Activated CD4-positive, alpha-beta memory T cell treated with anti-CD3 and anti-CD28 coated beads, Interleukin-2, amount 10 ng/mL, durations not matched to agents 7 days and 5 days (primary cell): ENCODE data around the gene TMEM145. TPM values are rescaled to one million over a fixed set of nuclear protein-coding genes. Genes with fewer than 3 reads are reported as not detected.
"Not testable (repeated sequence)": the region's sequence is repeated elsewhere in the genome, so short reads cannot be mapped to it uniquely, and the experiment has no call there.

Experiments used
- CTCF ChIA-PET: fragments of 350-600 bp; sonication (Branson Sonifier 250); formaldehyde crosslinking; loops from one replicate; lab custom pipeline; 2021; ENCODE audit warnings: antibody characterized with exemption, inconsistent platforms; lab: Charles Lee
- POLR2A ChIA-PET: fragments of 350-600 bp; sonication (Branson Sonifier 250); formaldehyde crosslinking; loops from one replicate; lab custom pipeline; 2021; ENCODE audit warnings: antibody characterized with exemption; lab: Charles Lee
- DNase-seq: peaks from one replicate; pipeline ENCODE4 v3.0.0-alpha.2; 2020
- H3K27ac Mint-ChIP-seq: one replicate; pipeline ENCODE4 v1.8.0; 2021; ENCODE audit warnings: mild to moderate bottlenecking, mixed read lengths
- H3K27me3 Mint-ChIP-seq: one replicate; pipeline ENCODE4 v1.8.0; 2021; ENCODE audit warnings: mixed read lengths
- H3K36me3 Mint-ChIP-seq: one replicate; pipeline ENCODE4 v1.8.0; 2021; ENCODE audit warnings: low read depth, mixed read lengths
- H3K4me1 Mint-ChIP-seq: one replicate; pipeline ENCODE4 v1.8.0; 2021; ENCODE audit warnings: mixed read lengths
- H3K4me3 Mint-ChIP-seq: one replicate; pipeline ENCODE4 v1.8.0; 2021; ENCODE audit warnings: mild to moderate bottlenecking, mixed read lengths
- H3K9me3 Mint-ChIP-seq: one replicate; pipeline ENCODE4 v1.8.0; 2021; ENCODE audit warnings: mixed read lengths
- total RNA-seq, 2 experiments: library from RNA; stranded (reverse); gene quantifications; one replicate each; pipeline ENCODE4 v1.2.3, GENCODE V29; 2021

The TMEM145 gene
- total RNA-seq, result under 1 TPM in 1 of 2 experiments, not detected in 1; 0.23 TPM

DNA sequence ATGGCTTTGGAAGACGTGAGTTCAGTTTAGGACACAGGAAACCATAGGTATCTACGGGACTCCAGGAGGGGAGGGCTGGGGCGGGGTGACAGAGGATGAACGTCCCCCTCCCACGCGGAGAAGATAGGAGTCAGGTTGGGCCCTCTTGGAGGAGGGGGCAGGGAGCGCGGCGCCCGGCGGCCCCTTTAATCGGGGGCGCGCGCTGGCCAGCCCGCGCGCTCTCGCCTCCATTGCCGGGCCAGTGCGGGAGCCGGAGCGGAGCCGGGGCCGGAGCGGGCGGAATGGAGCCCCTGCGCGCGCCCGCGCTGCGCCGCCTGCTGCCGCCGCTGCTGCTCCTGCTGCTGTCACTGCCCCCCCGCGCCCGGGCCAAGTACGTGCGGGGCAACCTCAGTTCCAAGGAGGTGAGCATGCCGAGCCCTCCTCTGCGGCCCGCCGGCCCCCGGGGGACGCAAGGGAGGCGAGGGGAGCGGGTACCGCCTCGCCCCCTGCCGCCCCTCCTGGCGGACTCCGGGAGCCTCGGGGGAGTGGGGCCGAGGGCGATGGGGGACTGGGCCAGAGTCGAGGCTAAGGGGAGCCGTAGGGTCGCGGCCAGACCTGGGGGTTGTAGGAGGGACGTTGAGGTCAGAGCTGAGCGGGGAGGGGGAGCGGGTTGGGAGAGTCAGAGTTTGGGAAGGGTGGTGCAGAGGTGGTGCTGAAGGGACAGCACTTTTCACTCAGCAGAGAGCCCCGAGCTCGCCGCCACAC is at the start of gene TMEM145:
Gene TMEM145, plus strand, starts transcription at position 214 of the 744 bp plus-strand sequence. Its CDS starts 68 bp downstream, at position 282.
- H3K27ac Mint-ChIP-seq, result no peak within 1 kb of the TSS
- no peaks in the 10 kb centered on the region for H3K9me3 Mint-ChIP-seq
- POLR2A ChIA-PET, result no interaction called here
- H3K4me3 Mint-ChIP-seq, result peak within 1 kb of the TSS; percentile 32
- peaks cover 22% of the 10 kb centered on the region for H3K4me1 Mint-ChIP-seq
- no peaks in the 10 kb centered on the region for H3K36me3 Mint-ChIP-seq
- peak; percentile 51 for DNase-seq
- CTCF ChIA-PET, result no interaction called here
- peaks cover 37% of the 10 kb centered on the region for H3K27me3 Mint-ChIP-seq

DNA sequence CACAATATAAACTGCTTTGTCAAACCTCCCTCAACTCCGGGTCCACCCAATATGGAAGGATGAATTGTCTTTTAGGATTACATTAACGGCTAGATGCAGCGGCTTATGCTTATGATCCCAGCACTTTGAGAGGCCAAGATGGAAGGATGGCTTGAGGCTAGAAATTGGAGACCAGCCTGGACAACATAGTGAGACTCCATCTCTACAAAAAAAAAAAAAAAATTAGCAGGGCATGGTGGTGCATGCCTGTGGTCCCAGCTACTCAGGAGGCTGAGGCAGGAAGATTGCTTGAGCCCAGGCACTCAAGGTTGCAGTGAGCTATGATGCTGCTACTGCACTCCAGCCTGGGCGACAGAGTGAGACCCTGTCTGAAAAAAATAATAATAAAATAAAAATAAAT is 47.0 kb upstream of the TMEM145 start:
- not testable (repeated sequence) for H3K4me3 Mint-ChIP-seq, H3K9me3 Mint-ChIP-seq, H3K27me3 Mint-ChIP-seq, H3K27ac Mint-ChIP-seq, DNase-seq
- ChIA-PET POLR2A (interaction anchor here (2.7 kb wide), 1 partner anchor 10 kb away, joined by 11 read pairs; the partner anchor contains the start of gene ERF), CTCF (interaction anchor here (1.2 kb wide), 1 partner anchor 8 kb away, joined by 3 read pairs; no protein-coding TSS in a partner anchor)
- H3K4me1 Mint-ChIP-seq, result peaks cover 23% of the 10 kb centered on the region
- peaks cover 11% of the 10 kb centered on the region for H3K36me3 Mint-ChIP-seq

DNA sequence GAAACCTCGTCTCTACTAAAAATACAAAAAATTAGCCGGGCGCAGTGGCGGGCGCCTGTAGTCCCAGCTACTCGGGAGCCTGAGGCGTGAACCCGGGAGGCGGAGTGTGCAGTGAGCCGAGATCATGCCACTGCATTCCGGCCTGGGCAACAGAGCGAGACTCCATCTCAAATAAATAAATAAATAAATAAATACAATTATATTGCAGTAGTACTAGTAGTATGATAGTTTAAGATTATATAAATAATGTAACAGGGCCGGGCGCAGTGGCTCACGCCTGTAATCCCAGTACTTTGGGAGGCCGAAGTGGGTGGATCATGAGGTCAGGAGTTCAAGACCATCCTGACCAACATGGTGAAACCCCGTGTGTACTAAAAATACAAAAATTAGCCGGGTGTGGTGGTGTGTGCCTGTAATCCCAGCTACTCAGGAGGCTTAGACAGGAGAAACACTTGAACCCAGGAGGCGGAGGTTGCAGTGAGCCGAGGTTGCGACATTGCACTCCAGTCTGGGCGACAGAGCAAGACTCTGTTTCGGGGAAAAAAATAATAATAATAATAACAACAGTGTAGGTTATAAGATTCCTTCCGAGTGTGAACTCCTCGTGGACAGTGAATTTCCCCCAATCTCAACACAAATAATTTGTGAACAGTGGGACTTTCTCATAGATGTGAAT is 46.0 kb upstream of the TMEM145 start:
- POLR2A ChIA-PET, result interaction anchor here (0.7 to 2.7 kb wide), 6 partner anchors 11 to 47 kb away, joined by 3 to 11 read pairs (median 4); partner anchors contain the start of genes ERF, GSK3A and ZNF526
- Mint-ChIP-seq H3K36me3 (peaks cover 17% of the 10 kb centered on the region), H3K4me1 (peaks cover 29% of the 10 kb centered on the region), H3K27ac (peak overlapping the region; percentile 24)
- H3K4me3 Mint-ChIP-seq, DNase-seq, H3K27me3 Mint-ChIP-seq, H3K9me3 Mint-ChIP-seq: not testable (repeated sequence)
- CTCF ChIA-PET, result interaction anchor here (1.0 to 1.4 kb wide), 3 partner anchors 9 to 24 kb away, joined by 3 to 6 read pairs (median 4); partner anchors contain the start of gene GSK3A

DNA sequence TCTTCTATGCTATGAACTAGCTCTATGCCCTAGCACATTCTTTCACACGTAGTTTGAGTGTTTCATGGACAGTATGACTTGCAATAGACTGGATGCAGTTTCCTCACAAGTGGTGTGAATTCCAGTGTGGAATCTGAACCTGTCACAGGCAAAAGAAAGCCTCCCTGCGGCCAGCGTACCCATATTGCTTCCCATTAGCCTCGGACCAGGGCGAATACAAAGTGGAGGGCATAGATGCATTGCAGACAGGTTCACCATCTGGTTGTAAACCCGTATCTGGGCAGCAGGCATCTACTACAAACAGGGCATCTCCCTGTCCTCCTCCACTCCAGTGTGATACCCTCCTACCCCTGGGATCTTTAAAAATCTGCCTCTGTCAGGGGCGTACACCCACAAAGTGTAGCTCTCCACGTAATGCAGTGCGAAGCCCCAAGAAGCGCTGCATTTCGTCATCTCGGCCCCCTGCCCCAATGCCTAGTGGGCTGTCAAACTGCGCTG is 45.4 kb upstream of the TMEM145 start:
- Mint-ChIP-seq H3K27me3 (peaks cover under 1% of the 10 kb centered on the region), H3K27ac (no peak overlapping the region), H3K36me3 (peaks cover 18% of the 10 kb centered on the region), H3K9me3 (no peaks in the 10 kb centered on the region), H3K4me1 (peaks cover 29% of the 10 kb centered on the region), H3K4me3 (no peak overlapping the region)
- ChIA-PET CTCF (interaction anchor here (1.0 to 1.4 kb wide), 2 partner anchors 11 to 25 kb away, joined by 4 to 6 read pairs; partner anchors contain the start of gene GSK3A), POLR2A (interaction anchor here (0.7 to 2.7 kb wide), 6 partner anchors 11 to 48 kb away, joined by 3 to 11 read pairs (median 4); partner anchors contain the start of genes ERF, GSK3A and ZNF526)
- no peak for DNase-seq

DNA sequence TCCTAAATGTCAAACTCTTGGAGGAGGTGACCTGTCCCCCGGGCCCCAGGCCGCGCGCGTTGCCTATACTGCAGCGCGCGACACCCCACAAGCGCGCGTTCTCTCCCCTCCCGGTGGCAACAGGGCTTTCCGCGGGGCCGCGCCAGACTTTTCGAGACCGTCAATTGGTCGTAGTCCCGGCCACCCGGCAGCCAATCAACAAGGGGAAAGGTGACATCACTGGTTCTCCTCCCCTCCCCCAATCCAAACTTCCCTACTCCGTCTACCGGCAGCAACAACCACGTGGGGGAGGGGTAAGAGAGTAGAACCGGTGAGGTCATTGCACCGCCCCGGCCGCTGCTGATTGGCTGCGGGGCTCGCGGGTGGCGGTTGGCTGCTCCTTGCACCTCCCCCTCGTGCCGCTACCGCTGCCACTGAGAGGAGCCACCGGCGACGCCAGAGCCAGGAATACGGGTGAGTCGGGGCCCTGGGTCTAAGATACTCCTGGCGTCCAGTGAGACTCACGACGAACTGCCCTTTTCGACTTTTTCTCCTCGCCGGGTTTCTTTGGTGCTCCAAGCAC is 44.9 kb upstream of the TMEM145 start:
- ChIA-PET CTCF (interaction anchor here (1.0 to 1.4 kb wide), 2 partner anchors 11 to 25 kb away, joined by 4 to 6 read pairs; partner anchors contain the start of gene GSK3A), POLR2A (interaction anchor here (0.7 to 2.7 kb wide), 6 partner anchors 10 to 49 kb away, joined by 3 to 11 read pairs (median 4); partner anchors contain the start of genes ERF, GSK3A and ZNF526)
- peaks cover 21% of the 10 kb centered on the region for H3K36me3 Mint-ChIP-seq
- no peaks in the 10 kb centered on the region for H3K27me3 Mint-ChIP-seq
- peaks cover 29% of the 10 kb centered on the region for H3K4me1 Mint-ChIP-seq
- DNase-seq, result peak; percentile 99
- no peak overlapping the region for H3K27ac Mint-ChIP-seq
- no peaks in the 10 kb centered on the region for H3K9me3 Mint-ChIP-seq
- H3K4me3 Mint-ChIP-seq, result no peak overlapping the region

DNA sequence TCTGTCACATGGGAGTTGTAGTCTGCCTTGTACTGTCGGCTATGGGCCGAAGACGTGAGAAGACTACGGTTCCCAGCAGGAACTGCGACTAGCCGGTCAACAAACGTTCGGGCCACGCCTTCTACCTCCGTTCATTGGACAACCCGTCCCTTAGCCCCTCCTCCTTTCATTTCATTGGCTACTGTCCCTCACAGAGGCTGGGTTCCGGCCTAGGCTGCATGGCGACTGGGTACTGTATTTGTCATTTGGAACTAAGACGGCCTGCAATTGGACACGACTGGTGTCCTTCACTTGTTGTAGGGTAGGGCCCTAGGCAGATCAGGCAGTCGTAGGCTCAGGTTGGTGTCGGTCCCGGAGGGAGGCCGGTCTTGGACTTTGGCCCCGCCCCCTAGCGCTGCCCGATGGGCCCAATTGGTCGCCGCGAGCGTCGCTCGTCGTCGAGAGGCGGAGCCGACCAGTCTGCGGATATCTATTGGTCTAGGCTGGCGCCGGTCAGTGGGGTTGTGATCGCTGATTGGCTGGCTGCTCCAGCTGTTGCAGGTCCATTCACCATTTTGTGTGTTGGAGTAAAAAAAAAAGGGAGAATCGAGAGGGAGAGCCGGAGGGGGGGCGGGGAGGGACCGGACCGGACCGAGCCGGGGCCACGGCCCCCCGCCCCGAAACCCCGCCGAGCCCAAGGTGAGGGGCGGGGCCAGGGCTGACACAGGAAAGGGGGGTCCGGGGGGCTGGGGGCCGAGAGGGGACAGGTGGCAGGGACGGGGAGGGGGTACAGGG is 44.2 kb upstream of the TMEM145 start, which contains the start of gene CIC:
Gene CIC, plus strand, starts transcription at position 549 of the 774 bp plus-strand sequence. CDS start 2,532 bp downstream, outside the sequence.
- Mint-ChIP-seq H3K4me3 (no peak within 1 kb of the TSS), H3K9me3 (no peaks in the 10 kb centered on the region), H3K27ac (peak within 1 kb of the TSS; percentile 99), H3K36me3 (peaks cover 28% of the 10 kb centered on the region), H3K4me1 (peaks cover 32% of the 10 kb centered on the region), H3K27me3 (no peaks in the 10 kb centered on the region)
- CTCF ChIA-PET, result interaction anchor here (0.6 to 3.2 kb wide), 2 partner anchors 11 to 1249 kb away, joined by 3 to 43 read pairs; no protein-coding TSS in a partner anchor
- POLR2A ChIA-PET, result interaction anchor here (1.2 to 3.5 kb wide), 10 partner anchors 8 to 69 kb away, joined by 3 to 48 read pairs (median 12); partner anchors contain the start of genes ERF and GSK3A
- peak; percentile 99 for DNase-seq

DNA sequence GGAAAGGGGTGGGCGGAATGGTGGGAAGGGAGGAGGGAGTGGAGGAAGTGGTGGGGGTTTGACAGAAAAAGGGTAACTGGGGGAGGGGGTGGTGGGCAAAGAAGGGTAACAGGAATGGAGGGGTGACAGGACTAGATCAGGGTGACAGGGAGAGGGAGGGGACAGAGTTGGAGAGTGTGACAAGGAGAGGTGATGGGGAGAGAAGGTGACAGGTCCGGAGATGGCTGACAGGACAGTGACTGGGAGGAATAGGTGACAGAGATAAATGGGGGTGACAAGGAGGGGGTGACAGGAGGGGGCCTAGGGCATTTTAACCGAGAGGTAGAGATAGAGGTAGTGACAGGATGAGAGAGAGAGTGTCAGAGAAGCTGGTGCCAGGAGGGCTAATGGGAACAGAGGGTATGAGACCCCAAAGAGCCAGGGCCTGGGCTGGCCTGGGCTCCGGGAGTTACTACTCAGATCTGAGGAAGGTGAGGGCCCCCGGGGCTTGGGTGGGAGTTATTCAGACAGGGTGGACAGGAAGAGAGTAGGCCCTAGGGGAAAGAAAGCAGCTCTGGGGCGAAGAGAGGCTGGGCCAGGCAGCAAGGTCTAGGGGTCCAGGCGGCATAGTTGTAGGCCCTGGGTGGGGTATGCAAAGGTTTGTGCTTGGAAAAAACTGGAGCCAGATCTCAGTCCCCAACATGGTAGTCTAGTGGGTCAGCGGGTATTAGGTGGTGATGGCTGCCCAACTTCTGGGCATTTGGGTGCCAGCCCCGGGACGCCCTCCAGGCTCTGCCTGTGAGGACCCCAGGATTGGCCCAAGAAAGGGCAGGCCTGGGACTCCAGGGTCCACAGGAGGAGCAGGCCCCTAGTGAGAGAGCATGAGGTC is 43.4 kb upstream of the TMEM145 start:
- Mint-ChIP-seq H3K36me3 (peaks cover 35% of the 10 kb centered on the region), H3K27ac (peak overlapping the region; percentile 99), H3K9me3 (no peaks in the 10 kb centered on the region), H3K4me3 (no peak overlapping the region), H3K4me1 (peaks cover 36% of the 10 kb centered on the region), H3K27me3 (no peaks in the 10 kb centered on the region)
- POLR2A ChIA-PET, result interaction anchor here (1.2 to 3.5 kb wide), 16 partner anchors 8 to 258 kb away, joined by 3 to 48 read pairs (median 6); partner anchors contain the start of genes CEACAM1, ERF, GSK3A and PAFAH1B3
- CTCF ChIA-PET, result interaction anchor here (0.6 to 3.2 kb wide), 9 partner anchors 10 to 1248 kb away, joined by 3 to 43 read pairs (median 3); partner anchors contain the start of gene GSK3A
- DNase-seq, result no peak

DNA sequence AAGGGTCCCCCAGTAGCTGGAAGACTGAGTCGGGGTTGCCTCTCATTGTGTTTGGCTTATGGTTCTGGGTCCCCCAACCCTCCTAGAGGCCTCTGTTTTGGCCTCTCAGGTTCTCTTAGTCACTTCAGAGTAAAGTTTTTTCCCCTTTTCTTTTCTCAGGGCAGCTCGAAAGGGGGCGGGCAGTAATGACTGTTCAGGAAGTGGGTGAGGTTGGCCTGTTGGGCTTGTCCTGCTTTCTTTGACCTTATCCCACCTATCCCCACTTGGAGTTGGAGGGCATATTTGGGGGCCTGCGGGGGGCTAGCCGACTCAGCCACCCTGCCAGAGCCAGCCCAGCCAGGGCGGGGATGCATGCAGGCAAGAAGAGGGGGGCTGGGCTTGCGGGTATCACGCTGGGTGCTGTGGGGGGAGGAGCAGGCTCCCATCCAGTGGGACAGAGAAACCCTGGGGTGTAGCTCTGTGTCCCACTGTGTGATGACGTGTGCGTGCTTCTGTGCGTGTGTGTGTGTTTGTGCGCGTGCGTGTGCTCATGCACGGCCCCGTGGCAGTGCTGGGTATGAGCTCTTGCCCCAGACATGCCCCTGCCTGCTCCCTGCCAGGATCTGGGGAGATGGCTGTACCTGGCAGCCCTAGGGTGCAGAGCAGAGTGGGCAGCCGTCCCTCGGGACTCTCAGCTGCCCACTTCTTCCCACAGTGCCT is 42.6 kb upstream of the TMEM145 start:
- H3K4me1 Mint-ChIP-seq, result peaks cover 44% of the 10 kb centered on the region

DNA sequence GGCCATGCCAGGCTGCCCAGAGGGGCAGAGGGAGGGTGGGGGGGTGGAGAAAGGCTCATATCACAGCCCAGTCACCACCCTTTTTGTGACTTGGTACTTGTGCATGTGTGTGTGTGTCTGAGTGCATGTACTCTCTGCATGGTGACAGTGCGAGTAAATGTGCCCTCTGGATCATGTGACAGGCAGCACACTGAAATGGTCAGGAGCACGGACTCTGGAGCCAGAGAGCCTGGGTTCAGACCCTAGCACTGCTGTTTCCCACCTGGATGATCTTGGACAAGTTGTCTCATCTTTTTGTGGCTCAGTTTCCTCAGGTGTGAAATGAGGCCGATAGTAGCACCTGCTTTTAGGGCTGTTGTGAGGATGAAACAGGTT is 42.1 kb upstream of the TMEM145 start:
- H3K4me3 Mint-ChIP-seq, result no peak overlapping the region

More for the DNA sequence above, 42.6 kb upstream of the TMEM145 start:
- Mint-ChIP-seq H3K9me3 (no peaks in the 10 kb centered on the region), H3K27me3 (no peaks in the 10 kb centered on the region), H3K27ac (peak overlapping the region; percentile 99), H3K36me3 (peaks cover 41% of the 10 kb centered on the region), H3K4me3 (no peak overlapping the region)
- peak; percentile 77 for DNase-seq
- POLR2A ChIA-PET, result interaction anchor here (0.8 to 3.5 kb wide), 16 partner anchors 9 to 258 kb away, joined by 3 to 48 read pairs (median 6); partner anchors contain the start of genes CEACAM1, ERF, GSK3A and PAFAH1B3
- CTCF ChIA-PET, result interaction anchor here (0.6 to 3.2 kb wide), 9 partner anchors 9 to 162 kb away, joined by 3 to 43 read pairs (median 4); partner anchors contain the start of gene GSK3A

More for the DNA sequence above, 42.1 kb upstream of the TMEM145 start:
- H3K4me1 Mint-ChIP-seq, result peaks cover 47% of the 10 kb centered on the region
- ChIA-PET POLR2A (interaction anchor here (0.8 to 3.5 kb wide), 13 partner anchors 9 to 257 kb away, joined by 3 to 48 read pairs (median 8); partner anchors contain the start of genes CEACAM1, ERF, GSK3A and PAFAH1B3), CTCF (interaction anchor here (1.3 to 3.2 kb wide), 7 partner anchors 8 to 162 kb away, joined by 3 to 43 read pairs (median 4); partner anchors contain the start of gene GSK3A)
- peaks cover 45% of the 10 kb centered on the region for H3K36me3 Mint-ChIP-seq
- H3K9me3 Mint-ChIP-seq, result no peaks in the 10 kb centered on the region
- no peak for DNase-seq
- peak overlapping the region; percentile 99 for H3K27ac Mint-ChIP-seq
- no peaks in the 10 kb centered on the region for H3K27me3 Mint-ChIP-seq
